H1 (cell line): ENCODE results near the gene VAMP4. TPM values are rescaled to one million over a fixed set of nuclear protein-coding genes. Genes with fewer than 3 reads are reported as not detected.

ENCODE experiments used
- BCL11A ChIP-seq, 2 experiments: IDR thresholded peaks; one replicate each; pipeline ENCODE4 v1.6.1; 2011; ENCODE audit warnings: low read depth in 2 of 2, low read length in 2 of 2, mild to moderate bottlenecking in 2 of 2
- CBX8 ChIP-seq: fragments of 300-800, 300-1000 bp; sonication (generic); IDR thresholded peaks from 2 replicates; pipeline ENCODE4 v1.7.1; 2016; ENCODE audit warnings: low read depth, low read length, borderline replicate concordance
- CHD1 ChIP-seq: IDR thresholded peaks from 2 replicates; pipeline ENCODE4 v1.6.1; 2012; ENCODE audit warnings: low read depth, low read length, improper control_type of control experiment
- HDAC6 ChIP-seq: IDR thresholded peaks from one replicate; pipeline ENCODE4 v1.7.1; 2012; ENCODE audit warnings: low read depth, mild to moderate bottlenecking, inconsistent platforms, low read length, moderate library complexity
- polyA plus RNA-seq, 7 experiments: library from polyadenylated mRNA; depleted of rRNA in 3 of 7; stranded (reverse) in 5 of 7; unstranded in 2 of 7; fragments of >200 nt in 5 of 7; fragments of 200-250 nt in 2 of 7; gene quantifications; 1 replicate in 5 of 7; 2 replicates in 1 of 7; 4 replicates in 1 of 7; pipeline versions ENCODE4 v1.2.1 to v1.2.3, GENCODE V29; 2011 to 2013; ENCODE audit warnings: missing spikeins in 2 of 7, mixed read lengths in 2 of 7
- total RNA-seq: library from RNA; stranded (reverse); fragmentation: NEBNext Ultra II Directional; extraction: Animal tissue kit (Norgen Biotek cat#: 25700); gene quantifications from 2 replicates; pipeline ENCODE4 v1.2.1, GENCODE V29; 2021

VAMP4 gene
- total and polyA plus RNA-seq, 2 of the 8 experiments (the other 6 are each of a cell fraction or from before 2014, with no cell fraction given), result 1.6 to 13.9 TPM

DNA sequence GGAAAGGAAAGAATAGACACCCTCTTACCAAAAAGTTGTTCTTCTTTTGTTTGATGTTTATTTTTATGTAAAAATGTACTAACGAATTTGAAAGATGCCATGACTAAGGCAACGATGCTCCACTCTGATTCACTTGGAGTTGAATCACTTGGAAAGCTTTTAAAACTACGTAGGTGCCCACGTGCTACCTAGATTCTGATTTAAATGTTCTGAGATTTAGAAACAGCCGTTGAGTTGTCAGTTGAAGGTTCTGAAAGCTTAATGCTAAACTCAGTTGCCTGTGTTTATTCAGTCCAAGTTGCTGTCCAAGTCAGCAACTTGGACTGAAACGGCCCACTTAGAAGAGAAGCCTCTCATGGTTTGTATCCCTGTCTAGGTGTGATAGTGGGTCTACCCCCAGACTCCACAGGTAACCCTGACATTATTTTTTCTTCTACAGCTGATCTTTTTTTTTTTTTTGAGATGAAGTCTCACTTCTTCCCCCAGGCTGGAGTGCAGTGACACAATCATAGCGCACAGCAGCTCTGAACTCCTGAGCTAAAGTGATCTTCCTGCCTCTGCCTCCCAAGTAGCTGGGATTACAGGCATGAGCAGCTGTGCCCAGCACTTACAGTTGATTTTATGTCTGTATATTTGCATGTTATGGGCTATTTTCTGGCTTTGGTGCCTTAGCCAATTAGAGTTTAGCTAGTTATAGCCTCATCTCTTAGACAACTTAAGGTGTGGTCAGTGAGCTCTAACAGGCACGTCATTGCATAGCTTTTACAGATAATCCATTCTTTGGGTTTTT is 1.4 kb upstream of the VAMP4 start (continued):
- TF ChIP-seq CBX8, result no peak
- TF ChIP-seq CHD1, result no peak
- TF ChIP-seq BCL11A (IDR thresholded peaks at IDR 0.05; ENCODE audit: low read depth in 2 of 2, low read length in 2 of 2), result no peak
- TF ChIP-seq HDAC6, result no peak
- TF ChIP-seq, all 59 proteins: peak for 0
